BLaER1 (cell line): ENCODE data around the gene SEL1L2.
"Not testable (repeated sequence)": the region's sequence is repeated elsewhere in the genome, so short reads cannot be mapped to it uniquely, and the experiment has no call there.

Experiments used
- H3K27ac ChIP-seq: shearing (Covaris generic); formaldehyde crosslinking; 2 replicates; pipeline ENCODE4 v1.8.1; 2022
- H3K27me3 ChIP-seq: shearing (Covaris generic); formaldehyde crosslinking; 2 replicates; pipeline ENCODE4 v1.8.1; 2022
- H3K36me3 ChIP-seq: shearing (Covaris generic); formaldehyde crosslinking; 2 replicates; pipeline ENCODE4 v1.8.1; 2022
- H3K4me1 ChIP-seq: shearing (Covaris generic); formaldehyde crosslinking; 2 replicates; pipeline ENCODE4 v1.8.1; 2022
- H3K4me2 ChIP-seq: shearing (Covaris generic); formaldehyde crosslinking; 2 replicates; pipeline ENCODE4 v1.8.1; 2022
- H3K4me3 ChIP-seq: shearing (Covaris generic); formaldehyde crosslinking; 2 replicates; pipeline ENCODE4 v1.8.1; 2022
- H3K9ac ChIP-seq: shearing (Covaris generic); formaldehyde crosslinking; 2 replicates; pipeline ENCODE4 v1.8.1; 2022
- H3K9me3 ChIP-seq: shearing (Covaris generic); formaldehyde crosslinking; 2 replicates; pipeline ENCODE4 v1.8.1; 2022
- H4K20me1 ChIP-seq: shearing (Covaris generic); formaldehyde crosslinking; 2 replicates; pipeline ENCODE4 v1.8.1; 2022
- Cebpa-rat ChIP-seq: shearing (Covaris generic); IDR thresholded peaks from 2 replicates; pipeline ENCODE4 v1.8.1; 2022

SEL1L2 gene

DNA sequence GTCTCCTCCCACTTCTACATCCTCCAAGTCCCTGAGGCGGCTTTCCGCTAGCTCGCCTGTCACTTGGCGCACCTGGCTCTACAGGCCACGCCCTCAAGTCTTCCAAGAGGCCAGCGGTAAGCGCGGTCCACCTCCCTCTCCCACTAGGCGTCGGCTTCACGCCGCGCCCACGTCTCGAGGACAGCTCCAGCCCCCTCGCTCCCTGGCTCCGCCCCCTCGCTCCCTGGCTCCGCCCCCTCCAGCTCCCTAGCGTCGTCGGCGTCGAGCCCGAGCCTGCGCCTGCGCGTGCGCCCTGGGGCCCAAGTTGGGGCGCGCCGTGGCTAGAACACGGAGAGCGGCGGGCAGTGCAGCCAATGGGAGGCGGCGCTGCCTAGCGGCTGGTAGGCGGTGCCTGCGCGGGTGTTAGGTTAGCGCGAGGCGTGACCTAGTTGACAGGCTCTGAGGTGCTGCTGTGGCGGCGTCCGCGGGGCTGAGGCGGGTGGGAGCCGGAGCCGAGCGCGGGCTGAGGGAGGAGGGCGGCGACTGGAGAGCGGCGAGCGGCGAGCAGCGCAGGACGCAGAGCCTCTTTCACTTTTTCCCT, 4.8 kb upstream of the SEL1L2 start, which contains the start of gene MACROD2:
Gene MACROD2, plus strand, starts transcription at position 431 of the 580 bp plus-strand sequence.
- Histone ChIP-seq H3K27me3 (no peaks in the 10 kb centered on the region), H3K9me3 (peaks cover 51% of the 10 kb centered on the region), H3K9ac (no peak within 1 kb of the TSS), H4K20me1 (no peaks in the 10 kb centered on the region), H3K36me3 (no peaks in the 10 kb centered on the region), H3K4me2 (no peak within 1 kb of the TSS), H3K27ac (no peak within 1 kb of the TSS), H3K4me3 (no peak within 1 kb of the TSS), H3K4me1 (peaks cover 9% of the 10 kb centered on the region)
- TF ChIP-seq Cebpa-rat, result no peak

- H3K4me2 ChIP-seq, H3K27ac ChIP-seq, H3K4me3 ChIP-seq, H3K27me3 ChIP-seq, H3K36me3 ChIP-seq, H3K4me1 ChIP-seq, H3K9ac ChIP-seq, H4K20me1 ChIP-seq: not testable (repeated sequence)
- H3K9me3 ChIP-seq, result peaks cover 51% of the 10 kb centered on the region
Measured at GRCh38 chr20:13991955-13992354, 1.5 kb upstream of the SEL1L2 start.

- no peaks in the 10 kb centered on the region for H3K36me3 ChIP-seq
- no peaks in the 10 kb centered on the region for H3K4me1 ChIP-seq
- no peaks in the 10 kb centered on the region for H4K20me1 ChIP-seq
- no peak overlapping the region for H3K4me2 ChIP-seq
- H3K27ac ChIP-seq, result no peak overlapping the region
- no peak overlapping the region for H3K4me3 ChIP-seq
- H3K9me3 ChIP-seq, result peaks cover 49% of the 10 kb centered on the region
- H3K9ac ChIP-seq, result no peak overlapping the region
- TF ChIP-seq Cebpa-rat, result no peak
- no peaks in the 10 kb centered on the region for H3K27me3 ChIP-seq
Measured at GRCh38 chr20:13991311-13991710, 897 bp upstream of the SEL1L2 start.

DNA sequence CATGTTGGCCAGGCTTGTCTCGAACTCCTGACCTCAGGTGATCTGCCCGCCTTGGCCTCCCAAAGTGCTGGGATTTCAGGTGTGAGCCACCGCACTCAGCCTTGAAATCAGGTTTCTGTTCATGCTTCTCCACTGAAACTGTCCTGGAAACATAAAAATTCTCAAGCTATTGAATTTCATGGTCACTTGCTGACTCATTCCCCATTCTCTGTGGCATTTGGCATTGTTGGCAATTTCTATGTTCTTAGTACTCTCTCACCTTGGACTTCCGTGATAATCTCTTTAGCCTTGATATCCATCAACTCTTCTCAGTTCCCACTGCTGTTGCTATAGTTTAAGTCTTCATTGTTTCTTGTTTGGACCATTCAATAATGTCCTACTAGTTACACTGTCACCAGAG, 6.2 kb downstream of the SEL1L2 start:
- Histone ChIP-seq H3K27me3 (no peaks in the 10 kb centered on the region), H3K9ac (no peak overlapping the region), H3K27ac (no peak overlapping the region), H3K4me2 (no peak overlapping the region), H3K36me3 (no peaks in the 10 kb centered on the region), H4K20me1 (no peaks in the 10 kb centered on the region), H3K9me3 (no peaks in the 10 kb centered on the region), H3K4me3 (no peak overlapping the region), H3K4me1 (no peaks in the 10 kb centered on the region)
- no peak for TF ChIP-seq Cebpa-rat

DNA sequence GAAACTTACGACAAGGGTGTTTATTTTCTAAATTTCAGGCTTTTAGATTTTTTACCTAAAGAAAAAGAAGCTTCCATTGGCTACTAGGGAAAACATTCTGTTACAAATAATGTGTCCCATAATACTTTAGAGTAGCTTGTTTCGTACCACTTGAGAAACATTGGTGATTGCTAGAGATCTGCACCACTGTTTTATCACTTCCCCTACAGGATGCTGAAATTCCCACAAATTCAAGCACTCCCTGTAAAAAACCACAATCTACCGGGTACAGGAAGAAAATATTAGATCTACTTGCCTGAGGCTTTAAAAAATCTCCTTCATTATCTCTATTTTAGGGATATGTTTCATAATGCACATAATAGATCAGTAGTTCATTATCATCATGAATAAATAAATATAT, 29.9 kb downstream of the SEL1L2 start:
- no peaks in the 10 kb centered on the region for H3K4me1 ChIP-seq
- H3K27me3 ChIP-seq, result no peaks in the 10 kb centered on the region
- H3K36me3 ChIP-seq, result no peaks in the 10 kb centered on the region
- H3K4me3 ChIP-seq, result no peak overlapping the region
- H3K9ac ChIP-seq, result no peak overlapping the region
- no peaks in the 10 kb centered on the region for H3K9me3 ChIP-seq
- no peak overlapping the region for H3K4me2 ChIP-seq
- no peaks in the 10 kb centered on the region for H4K20me1 ChIP-seq
- no peak for TF ChIP-seq Cebpa-rat
- H3K27ac ChIP-seq, result no peak overlapping the region

DNA sequence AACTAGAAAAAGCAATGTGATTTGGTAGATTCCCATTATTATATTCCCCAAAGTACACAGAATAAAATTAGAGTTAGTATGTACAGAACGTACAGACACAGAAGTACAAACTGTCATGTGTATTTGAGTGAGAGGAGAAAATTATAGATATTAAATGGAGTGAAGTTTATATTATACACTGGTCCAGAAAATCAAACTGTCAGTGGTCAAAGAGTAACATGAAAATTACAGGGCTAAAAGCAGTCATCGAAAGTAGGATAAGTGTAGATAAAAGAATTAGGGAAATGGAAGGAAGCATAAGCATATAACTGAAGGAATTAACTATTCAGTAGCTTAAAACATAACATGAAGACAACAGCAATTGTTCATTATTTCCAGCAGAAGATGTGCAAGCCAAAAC, 30.3 kb downstream of the SEL1L2 start:
- Histone ChIP-seq H3K9ac (no peak overlapping the region), H3K9me3 (no peaks in the 10 kb centered on the region), H3K27ac (no peak overlapping the region), H3K36me3 (no peaks in the 10 kb centered on the region), H3K4me3 (no peak overlapping the region), H3K4me1 (no peaks in the 10 kb centered on the region), H3K27me3 (no peaks in the 10 kb centered on the region), H3K4me2 (no peak overlapping the region), H4K20me1 (no peaks in the 10 kb centered on the region)
- TF ChIP-seq Cebpa-rat, result no peak

DNA sequence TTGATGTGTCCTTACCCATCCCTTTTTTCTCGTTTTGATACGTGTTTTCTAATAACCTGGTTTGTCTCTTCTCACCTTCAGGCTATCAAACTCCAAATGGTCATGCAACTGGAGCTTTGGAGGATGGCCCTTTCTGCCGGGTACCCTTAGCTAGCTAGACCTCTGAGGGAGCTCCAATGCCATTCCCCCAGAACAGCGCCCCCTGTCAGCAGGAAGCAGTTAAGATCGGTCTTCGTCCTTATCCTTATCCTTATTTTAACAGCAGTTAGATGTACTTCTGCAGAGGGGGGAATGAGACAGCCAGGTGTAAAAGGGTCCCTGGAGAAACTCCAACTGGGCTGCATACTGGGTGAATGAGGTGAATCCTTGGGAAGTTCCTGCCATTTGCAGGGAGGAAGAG, 37.2 kb downstream of the SEL1L2 start:
- Histone ChIP-seq H3K9me3 (no peaks in the 10 kb centered on the region), H3K27me3 (no peaks in the 10 kb centered on the region), H3K4me1 (no peaks in the 10 kb centered on the region), H3K9ac (no peak overlapping the region), H3K27ac (no peak overlapping the region), H3K4me2 (no peak overlapping the region), H4K20me1 (no peaks in the 10 kb centered on the region), H3K36me3 (no peaks in the 10 kb centered on the region), H3K4me3 (no peak overlapping the region)
- no peak for TF ChIP-seq Cebpa-rat

- H3K9me3 ChIP-seq, result peaks cover 17% of the 10 kb centered on the region
- TF ChIP-seq Cebpa-rat, result no peak
- H3K36me3 ChIP-seq, result no peaks in the 10 kb centered on the region
- H3K4me3 ChIP-seq, result no peak overlapping the region
- no peaks in the 10 kb centered on the region for H4K20me1 ChIP-seq
- H3K9ac ChIP-seq, result no peak overlapping the region
- H3K4me2 ChIP-seq, result no peak overlapping the region
- H3K27ac ChIP-seq, result no peak overlapping the region
- no peaks in the 10 kb centered on the region for H3K4me1 ChIP-seq
- no peaks in the 10 kb centered on the region for H3K27me3 ChIP-seq
Measured at GRCh38 chr20:13947719-13948118, 42.7 kb downstream of the SEL1L2 start.

DNA sequence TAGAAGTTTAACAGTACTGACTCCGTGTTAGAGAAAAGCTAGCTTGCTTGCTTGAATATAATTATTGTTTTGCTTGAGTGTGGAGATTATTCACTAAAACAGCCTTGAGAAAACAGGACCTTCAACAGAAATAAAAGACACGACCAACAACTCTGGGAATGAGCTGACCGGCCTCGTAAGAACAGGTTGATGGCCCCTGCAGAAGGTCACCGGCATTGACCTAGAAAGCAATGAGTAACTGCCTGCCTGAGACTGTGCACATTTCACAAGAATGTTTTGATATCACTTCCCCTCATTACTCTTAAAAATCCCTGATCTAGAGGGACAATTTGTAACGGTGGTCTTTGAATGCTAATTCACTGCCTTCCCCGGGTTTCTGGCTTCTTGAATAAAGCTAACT, 49.4 kb downstream of the SEL1L2 start:
- peaks cover 38% of the 10 kb centered on the region for H3K9me3 ChIP-seq

GRCh38 chr20:13936781-13937576, 53.4 kb downstream of the SEL1L2 start:
- peak overlapping the region; percentile 49; the same call in 1 of the 2 replicates for H3K4me3 ChIP-seq
- no peaks in the 10 kb centered on the region for H3K36me3 ChIP-seq
- peaks cover 38% of the 10 kb centered on the region for H3K9me3 ChIP-seq
- H3K9ac ChIP-seq, result no peak overlapping the region
- H3K27me3 ChIP-seq, result no peaks in the 10 kb centered on the region
- peaks cover 60% of the 10 kb centered on the region for H3K4me1 ChIP-seq
- H4K20me1 ChIP-seq, result no peaks in the 10 kb centered on the region
- peak overlapping the region; percentile 93 for H3K4me2 ChIP-seq
- no peak for TF ChIP-seq Cebpa-rat
- H3K27ac ChIP-seq, result peak overlapping the region; percentile 75

More for the DNA sequence above, 49.4 kb downstream of the SEL1L2 start:
- H3K27ac ChIP-seq, result no peak overlapping the region
- H3K27me3 ChIP-seq, result no peaks in the 10 kb centered on the region
- H3K4me3 ChIP-seq, result no peak overlapping the region
- no peaks in the 10 kb centered on the region for H4K20me1 ChIP-seq
- H3K4me1 ChIP-seq, result peaks cover 23% of the 10 kb centered on the region
- no peak overlapping the region for H3K9ac ChIP-seq
- no peak overlapping the region for H3K4me2 ChIP-seq
- no peaks in the 10 kb centered on the region for H3K36me3 ChIP-seq
- no peak for TF ChIP-seq Cebpa-rat
